Muscle layer of colon (tissue), 2 donors: ENCODE measurements around the gene INSC.
"Not testable (repeated sequence)": the region's sequence is repeated elsewhere in the genome, so short reads cannot be mapped to it uniquely, and the experiment has no call there.

ENCODE experiments used
- H3K27ac ChIP-seq: one replicate; pipeline ENCODE4 v1.7.0; 2013; ENCODE audit warnings: low read depth, mild to moderate bottlenecking, low read length, moderate library complexity
- H3K27me3 ChIP-seq, 2 donors: one replicate each; pipeline ENCODE4 v1.7.0; 2013; ENCODE audit warnings: low read length in 2 of 2, mild to moderate bottlenecking in 2 of 2; ENCODE audit not compliant: insufficient read depth in 2 of 2, control insufficient read depth in 1 of 2
- H3K36me3 ChIP-seq: one replicate; pipeline ENCODE4 v1.7.0; 2013; ENCODE audit warnings: mild to moderate bottlenecking, low read length; ENCODE audit not compliant: insufficient read depth
- H3K4me1 ChIP-seq: one replicate; pipeline ENCODE4 v1.7.0; 2013; ENCODE audit warnings: mild to moderate bottlenecking, low read length; ENCODE audit not compliant: insufficient read depth
- H3K4me3 ChIP-seq, 2 donors: one replicate each; pipeline ENCODE4 v1.7.0; 2013; ENCODE audit warnings: low read length in 2 of 2, low read depth in 1 of 2, mild to moderate bottlenecking in 1 of 2, moderate library complexity in 1 of 2
- H3K9ac ChIP-seq: one replicate; pipeline ENCODE4 v1.7.0; 2013; ENCODE audit warnings: low read length
- H3K9me3 ChIP-seq: one replicate; pipeline ENCODE4 v1.7.0; 2013; ENCODE audit warnings: mild to moderate bottlenecking, low read length
- donor health status: abdominal sarcoma.
- donor health status: Adenocarcinoma of cecum.

The INSC gene, protein sequence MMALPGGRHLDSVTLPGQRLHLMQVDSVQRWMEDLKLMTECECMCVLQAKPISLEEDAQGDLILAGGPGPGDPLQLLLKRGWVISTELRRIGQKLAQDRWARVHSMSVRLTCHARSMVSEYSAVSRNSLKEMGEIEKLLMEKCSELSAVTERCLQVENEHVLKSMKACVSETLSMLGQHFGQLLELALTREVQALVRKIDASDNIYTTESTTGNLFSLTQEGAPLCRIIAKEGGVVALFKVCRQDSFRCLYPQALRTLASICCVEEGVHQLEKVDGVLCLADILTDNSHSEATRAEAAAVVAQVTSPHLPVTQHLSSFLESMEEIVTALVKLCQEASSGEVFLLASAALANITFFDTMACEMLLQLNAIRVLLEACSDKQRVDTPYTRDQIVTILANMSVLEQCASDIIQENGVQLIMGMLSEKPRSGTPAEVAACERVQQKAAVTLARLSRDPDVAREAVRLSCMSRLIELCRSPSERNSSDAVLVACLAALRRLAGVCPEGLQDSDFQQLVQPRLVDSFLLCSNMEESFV

GRCh38 chr11:15114501-15115475, at the start of gene INSC:
Gene INSC (plus strand): TSS chr11:15114923. CDS start chr11:15149175, 34,252 bp downstream.
- no peak within 1 kb of the TSS for H3K9ac ChIP-seq

DNA sequence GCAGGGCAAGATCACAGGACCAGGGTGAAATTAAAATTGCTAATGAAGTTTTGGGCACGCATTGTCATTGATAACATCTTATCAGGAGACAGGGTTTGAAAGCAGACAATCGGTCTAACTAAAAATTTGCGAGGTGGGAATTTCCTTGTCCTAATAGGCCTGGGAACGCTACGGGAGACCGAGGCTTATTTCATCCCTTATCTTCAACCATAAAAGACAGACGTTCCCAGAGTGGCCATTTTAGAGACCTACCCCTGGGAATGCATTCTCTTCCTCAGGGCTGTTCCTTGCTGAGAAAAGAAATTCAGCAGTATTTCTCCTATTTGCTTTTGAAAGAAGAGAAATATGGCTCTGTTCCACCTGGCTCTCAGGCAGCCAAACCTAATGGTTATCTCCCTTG, 45.0 kb upstream of the INSC start:
- not testable (repeated sequence) for H3K4me3 ChIP-seq, H3K9me3 ChIP-seq, H3K36me3 ChIP-seq, H3K27ac ChIP-seq, H3K9ac ChIP-seq
- H3K4me1 ChIP-seq, result peaks cover 18% of the 10 kb centered on the region
- H3K27me3 ChIP-seq, result peaks cover 0 to 31% of the 10 kb centered on the region in 2 donors

More at GRCh38 chr11:15114501-15115475, at the start of gene INSC:
- no peaks in the 10 kb centered on the region for H3K36me3 ChIP-seq
- H3K4me3 ChIP-seq, result no peak within 1 kb of the TSS
- H3K9me3 ChIP-seq, result no peaks in the 10 kb centered on the region
- H3K27ac ChIP-seq, result no peak within 1 kb of the TSS
- H3K27me3 ChIP-seq, result peaks cover 11 to 14% of the 10 kb centered on the region in 2 donors
- H3K4me1 ChIP-seq, result no peaks in the 10 kb centered on the region

GRCh38 chr11:15071556-15072255, 43.0 kb upstream of the INSC start:
- peaks cover 0 to 31% of the 10 kb centered on the region in 2 donors for H3K27me3 ChIP-seq
- no peak overlapping the region for H3K9ac ChIP-seq
- no peaks in the 10 kb centered on the region for H3K36me3 ChIP-seq
- no peak overlapping the region for H3K4me3 ChIP-seq
- H3K9me3 ChIP-seq, result no peaks in the 10 kb centered on the region
- H3K27ac ChIP-seq, result no peak overlapping the region
- H3K4me1 ChIP-seq, result peaks cover 18% of the 10 kb centered on the region

GRCh38 chr11:15072551-15073143, 42.1 kb upstream of the INSC start:
- H3K27me3 ChIP-seq, result peaks cover 0 to 31% of the 10 kb centered on the region in 2 donors
- no peak overlapping the region for H3K4me3 ChIP-seq

GRCh38 chr11:15073361-15074205, 41.1 kb upstream of the INSC start, which contains the start of gene CALCB:
Gene CALCB (plus strand): TSS chr11:15073593. CDS start chr11:15074719, 1,126 bp downstream.
- Histone ChIP-seq H3K9ac (no peak within 1 kb of the TSS), H3K27ac (no peak within 1 kb of the TSS), H3K36me3 (no peaks in the 10 kb centered on the region), H3K4me1 (peaks cover 18% of the 10 kb centered on the region), H3K9me3 (no peaks in the 10 kb centered on the region), H3K4me3 (peak within 1 kb of the TSS; percentile 38 to 65), H3K27me3 (peaks cover 0 to 31% of the 10 kb centered on the region in 2 donors)

More at GRCh38 chr11:15072551-15073143, 42.1 kb upstream of the INSC start:
- H3K36me3 ChIP-seq, result no peaks in the 10 kb centered on the region
- H3K9ac ChIP-seq, result no peak overlapping the region
- H3K27ac ChIP-seq, result no peak overlapping the region
- H3K4me1 ChIP-seq, result peaks cover 18% of the 10 kb centered on the region
- no peaks in the 10 kb centered on the region for H3K9me3 ChIP-seq

DNA sequence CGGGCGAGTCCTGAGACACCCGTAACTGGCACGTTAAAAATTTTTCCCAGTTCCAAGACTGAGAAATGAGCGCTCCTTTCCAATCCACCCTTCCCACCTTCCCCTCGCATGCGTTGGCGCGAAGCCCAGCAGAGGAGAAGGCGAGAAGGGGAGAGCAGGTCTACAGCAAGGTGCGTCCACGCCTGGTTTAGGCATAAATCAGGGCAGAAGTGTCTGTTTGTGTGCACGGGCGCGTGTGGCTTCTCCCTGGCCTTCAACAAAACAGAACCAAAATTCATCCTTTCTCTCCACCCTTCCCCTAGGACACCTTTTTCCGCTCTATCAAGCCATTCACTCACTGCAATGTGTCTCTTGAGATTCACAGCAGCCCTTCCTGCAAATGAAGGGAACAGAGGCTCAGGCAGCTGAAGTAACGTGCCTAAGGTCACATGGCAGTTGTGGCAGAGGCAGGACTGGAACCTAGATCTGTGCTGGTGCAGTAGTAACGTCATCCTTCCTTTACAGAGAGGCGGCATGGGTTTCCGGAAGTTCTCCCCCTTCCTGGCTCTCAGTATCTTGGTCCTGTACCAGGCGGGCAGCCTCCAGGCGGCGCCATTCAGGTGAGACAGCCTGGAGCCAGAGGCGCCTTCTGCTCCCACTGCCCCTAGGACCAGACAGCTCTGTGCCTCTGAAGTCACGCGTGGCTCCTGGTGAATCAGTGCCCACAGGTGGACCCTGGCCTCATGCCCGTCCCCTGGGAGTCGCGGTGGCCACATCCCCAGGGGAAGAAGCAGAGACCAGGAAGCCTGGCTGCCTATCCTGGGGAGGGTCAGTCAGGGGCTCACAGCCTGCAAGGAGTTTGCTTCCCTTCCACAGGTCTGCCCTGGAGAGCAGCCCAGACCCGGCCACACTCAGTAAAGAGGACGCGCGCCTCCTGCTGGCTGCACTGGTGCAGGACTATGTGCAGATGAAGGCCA, 40.2 kb upstream of the INSC start:
- H3K4me1 ChIP-seq, result peaks cover 18% of the 10 kb centered on the region
- H3K9me3 ChIP-seq, result no peaks in the 10 kb centered on the region
- H3K36me3 ChIP-seq, result no peaks in the 10 kb centered on the region
- H3K9ac ChIP-seq, result no peak overlapping the region
- peaks cover 0 to 31% of the 10 kb centered on the region in 2 donors for H3K27me3 ChIP-seq
- no peak overlapping the region for H3K27ac ChIP-seq
- peak overlapping the region; percentile 38 to 65 for H3K4me3 ChIP-seq

- Histone ChIP-seq H3K27ac (no peak overlapping the region), H3K27me3 (peaks cover 0 to 31% of the 10 kb centered on the region in 2 donors), H3K9ac (no peak overlapping the region), H3K4me1 (peaks cover 18% of the 10 kb centered on the region), H3K9me3 (no peaks in the 10 kb centered on the region), H3K4me3 (no peak overlapping the region), H3K36me3 (no peaks in the 10 kb centered on the region)
Observed at GRCh38 chr11:15075162-15075526, 39.6 kb upstream of the INSC start.

DNA sequence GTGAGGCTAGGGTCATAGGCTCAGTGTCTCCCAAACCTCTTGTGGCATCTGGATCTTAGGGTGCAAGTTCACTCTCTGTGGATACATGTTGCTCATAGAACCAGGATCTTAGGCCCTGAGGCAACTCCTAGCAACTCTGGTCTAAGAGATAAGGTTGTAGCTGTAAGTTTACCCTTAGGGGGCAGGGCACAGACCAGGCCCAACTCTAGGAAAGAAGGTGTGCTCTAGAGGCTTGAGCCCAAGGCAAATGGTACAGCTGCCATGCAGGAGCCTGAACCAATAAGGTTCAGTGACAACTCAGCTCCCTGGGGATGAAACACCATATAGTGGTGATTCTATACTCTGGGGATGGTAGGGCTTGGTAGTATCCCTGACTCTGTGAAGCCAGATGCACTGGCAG, 23.5 kb upstream of the INSC start:
- Histone ChIP-seq H3K27me3 (no peaks in the 10 kb centered on the region), H3K36me3 (no peaks in the 10 kb centered on the region), H3K9me3 (no peaks in the 10 kb centered on the region), H3K9ac (no peak overlapping the region), H3K4me1 (no peaks in the 10 kb centered on the region), H3K27ac (no peak overlapping the region), H3K4me3 (no peak overlapping the region)

DNA sequence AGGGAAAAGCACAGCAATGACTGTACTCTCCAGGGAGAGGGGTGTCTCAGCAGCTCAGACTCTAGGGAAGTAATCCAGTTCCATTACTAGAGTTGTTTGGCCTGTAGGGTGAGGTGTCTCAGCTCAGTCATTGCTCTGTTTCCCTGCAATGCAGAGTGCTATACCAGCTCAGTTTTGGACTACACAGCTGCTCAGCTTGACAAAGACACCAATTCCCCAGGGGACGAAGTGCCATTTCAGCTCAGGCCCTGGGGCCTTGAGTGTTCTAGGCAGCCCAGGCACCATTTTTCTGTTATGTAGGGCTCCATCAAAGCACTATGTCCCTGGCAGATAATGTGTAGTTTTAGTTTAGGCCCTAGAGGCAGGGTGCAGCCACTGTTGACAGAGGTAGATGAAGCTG, 23.1 kb upstream of the INSC start:
- H3K27me3 ChIP-seq, result no peaks in the 10 kb centered on the region
- no peaks in the 10 kb centered on the region for H3K36me3 ChIP-seq
- H3K4me1 ChIP-seq, result no peaks in the 10 kb centered on the region
- H3K27ac ChIP-seq, result no peak overlapping the region
- no peak overlapping the region for H3K9ac ChIP-seq
- H3K4me3 ChIP-seq, result no peak overlapping the region
- H3K9me3 ChIP-seq, result no peaks in the 10 kb centered on the region
